Sigmoid colon (tissue), 7 donors: ENCODE data around the gene MIOX. TPM values are rescaled to one million over a fixed set of nuclear protein-coding genes. Genes with fewer than 3 reads are reported as not detected.

Source experiments
- DNase-seq: peaks from one replicate; pipeline ENCODE4 v3.0.0-alpha.2; 2019
- H3K27ac ChIP-seq, 4 donors: fragments of 200-600 bp; sonication (generic); one replicate each; pipeline ENCODE4 v1.5.1; 2016 to 2019; ENCODE audit warnings: mild to moderate bottlenecking in 1 of 4
- H3K27me3 ChIP-seq, 3 donors: fragments of 200-600 bp; sonication (generic); one replicate each; pipeline ENCODE4 v1.5.1; 2019; ENCODE audit warnings: mild to moderate bottlenecking in 1 of 3
- H3K36me3 ChIP-seq, 4 donors: fragments of 200-600 bp; sonication (generic); one replicate each; pipeline ENCODE4 v1.5.1; 2016 to 2019
- H3K4me1 ChIP-seq, 4 donors: fragments of 200-600 bp; sonication (generic); one replicate each; pipeline ENCODE4 v1.5.1; 2017 to 2019
- H3K4me3 ChIP-seq, 4 donors: fragments of 200-600 bp; sonication (generic); one replicate each; pipeline ENCODE4 v1.5.1; 2017 to 2019; ENCODE audit warnings: mild to moderate bottlenecking in 2 of 4, moderate library complexity in 1 of 4
- H3K9me3 ChIP-seq, 4 donors: fragments of 200-600 bp in 3 of 4; sonication (generic) in 3 of 4; one replicate each; pipeline versions ENCODE4 v1.5.1 to v1.6.1; 2013 to 2019
- CTCF ChIP-seq, 4 experiments: fragments of 450-650 bp in 3 of 4; fragments of 200-600 bp in 1 of 4; IDR thresholded peaks; one replicate each; pipeline ENCODE4 v1.5.1; 2016 to 2019; ENCODE audit warnings: antibody characterized with exemption in 4 of 4, mild to moderate bottlenecking in 3 of 4, moderate library complexity in 2 of 4
- EP300 ChIP-seq, 4 donors: sonication (generic); formaldehyde crosslinking; IDR thresholded peaks; one replicate each; pipeline ENCODE4 v1.6.1; 2017; ENCODE audit warnings: antibody characterized with exemption in 4 of 4
- POLR2A ChIP-seq, 2 donors: fragments of 450-650 bp; IDR thresholded peaks; one replicate each; pipeline ENCODE4 v1.6.1; 2016; ENCODE audit warnings: antibody characterized with exemption in 2 of 2, mild to moderate bottlenecking in 2 of 2, moderate library complexity in 2 of 2
- POLR2AphosphoS5 ChIP-seq, 4 donors: sonication (generic); formaldehyde crosslinking; IDR thresholded peaks; one replicate each; pipeline ENCODE4 v1.6.1; 2017; ENCODE audit warnings: antibody characterized with exemption in 4 of 4
- WGBS, 2 donors: extraction: QIAGEN DNeasy Blood & Tissue Kit; methylation state at CpG; one replicate each; pipeline ENCODE4 v1.1.7; 2013; 5-methylcytosine and 5-hydroxymethylcytosine counted together
- intact Hi-C: fragments of 100-400 bp; cut with DNase I; formaldehyde crosslinking; loops from one replicate; pipeline ENCODE4 v1.15.1; 2023
- polyA plus RNA-seq, 3 donors: library from polyadenylated mRNA; stranded (reverse); fragments of 200-250 nt; gene quantifications; one replicate each; pipeline ENCODE4 v1.2.3, GENCODE V29; 2013
- total RNA-seq, 4 donors: library from RNA; depleted of rRNA; stranded (reverse); fragments of >200 nt; gene quantifications; one replicate each; pipeline ENCODE4 v1.1.0, GENCODE V29; 2016
- donor health status: healthy with polysubstance abuse.
- donor health status: Bipolar disorder and iron deficiency.
- donor health status: healthy.

MIOX gene
- total and polyA plus RNA-seq, 7 donors, result 0.20 TPM; not detected in 6

DNA sequence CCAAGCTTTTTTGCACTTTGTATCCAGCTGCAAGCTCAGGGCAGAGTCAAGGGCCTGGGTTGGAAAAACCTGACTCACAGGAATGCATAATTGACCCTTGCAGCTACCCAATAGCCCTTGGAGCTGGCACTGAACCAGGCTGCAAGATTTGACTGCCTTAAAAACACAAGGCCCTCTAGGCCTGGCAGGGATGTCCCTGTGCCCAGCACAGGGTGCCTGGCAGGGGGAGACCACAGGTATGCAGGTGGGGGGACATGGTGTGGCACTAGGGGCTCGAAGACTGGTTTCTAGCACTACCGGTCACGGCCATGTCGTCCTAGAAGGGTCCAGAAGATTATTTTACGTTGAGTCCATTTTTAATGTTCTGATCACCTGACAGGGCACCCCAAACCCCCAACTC, 42.0 kb upstream of the MIOX start:
- Histone ChIP-seq H3K4me3 (no peak overlapping the region), H3K36me3 (peaks cover 33 to 70% (median 44%) of the 10 kb centered on the region in 4 donors), H3K4me1 (peaks cover 0 to 15% (median 6%) of the 10 kb centered on the region in 4 donors), H3K9me3 (no peaks in the 10 kb centered on the region), H3K27me3 (no peaks in the 10 kb centered on the region), H3K27ac (peak overlapping the region in 3 of 4 donors; percentile 37 to 60 (median 46))
- intact Hi-C loops, result no loop called here
- no peak for DNase-seq
- no peak for TF ChIP-seq POLR2AphosphoS5 (IDR thresholded peaks at IDR 0.05)
- no peak for TF ChIP-seq CTCF (IDR thresholded peaks at IDR 0.05)
- TF ChIP-seq POLR2A (IDR thresholded peaks at IDR 0.05), result no peak
- TF ChIP-seq EP300 (IDR thresholded peaks at IDR 0.05), result no peak
- 67 to 83% methylated on average over 5 of the region's 5 CpGs for WGBS, 2 donors

GRCh38 chr22:50445071-50445879, 41.4 kb upstream of the MIOX start:
- TF ChIP-seq CTCF (IDR thresholded peaks at IDR 0.05) (no peak), POLR2A (IDR thresholded peaks at IDR 0.05) (no peak), POLR2AphosphoS5 (IDR thresholded peaks at IDR 0.05) (no peak), EP300 (IDR thresholded peaks at IDR 0.05) (no peak)
- Histone ChIP-seq H3K4me1 (peaks cover 0 to 15% (median 6%) of the 10 kb centered on the region in 4 donors), H3K9me3 (no peaks in the 10 kb centered on the region), H3K27me3 (no peaks in the 10 kb centered on the region), H3K36me3 (peaks cover 29 to 70% (median 38%) of the 10 kb centered on the region in 4 donors), H3K27ac (peak overlapping the region in 3 of 4 donors; percentile 37 to 60 (median 46)), H3K4me3 (no peak overlapping the region)
- no peak for DNase-seq
- intact Hi-C loops, result no loop called here
- WGBS, 2 donors, result 62 to 66% methylated on average over 30 of the region's 30 CpGs

DNA sequence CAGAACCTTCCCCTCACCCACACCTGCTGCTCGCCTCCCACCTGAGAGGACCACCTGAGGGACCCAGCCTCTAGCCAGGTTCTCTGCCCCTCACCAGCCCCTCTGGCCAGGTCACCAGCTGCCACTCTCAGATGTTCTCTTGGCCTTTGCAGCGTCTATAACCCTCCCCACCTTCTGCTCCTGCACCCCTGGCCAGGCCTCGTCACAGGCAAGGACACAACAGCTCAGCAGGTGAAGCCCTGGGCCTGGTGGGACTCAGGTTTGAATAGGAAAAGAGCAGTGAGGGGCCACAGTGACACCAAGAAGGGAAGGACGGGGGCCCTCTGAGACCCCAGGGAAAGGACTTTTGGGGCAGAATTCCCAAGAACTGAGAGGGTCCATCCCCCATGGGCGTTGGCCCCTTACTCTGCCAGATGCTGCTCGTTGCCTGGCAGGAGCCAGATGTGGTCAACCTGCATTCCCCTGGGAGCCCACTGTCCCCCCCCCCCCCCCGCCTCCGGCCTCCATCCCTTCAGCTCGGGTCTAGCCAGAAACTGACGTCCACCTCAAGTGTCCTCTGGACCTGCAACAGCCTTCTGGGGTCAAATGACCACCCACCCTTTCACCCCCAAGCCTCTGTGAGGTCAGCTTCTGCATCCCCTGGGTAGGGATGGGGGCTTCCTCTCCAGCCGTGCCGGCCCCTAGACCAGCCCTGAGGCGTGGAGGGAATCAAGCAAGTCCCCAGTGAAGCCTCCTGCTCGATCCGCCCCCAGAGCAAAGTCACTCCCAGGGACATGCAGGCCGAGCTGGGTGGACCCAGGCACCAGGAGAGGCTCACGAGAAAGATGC, 40.6 kb upstream of the MIOX start:
- WGBS, 2 donors, result 78 to 81% methylated on average over 17 of the region's 17 CpGs
- Histone ChIP-seq H3K4me3 (no peak overlapping the region), H3K9me3 (no peaks in the 10 kb centered on the region), H3K27me3 (no peaks in the 10 kb centered on the region), H3K4me1 (peaks cover 0 to 15% (median 6%) of the 10 kb centered on the region in 4 donors), H3K27ac (no peak overlapping the region), H3K36me3 (peaks cover 21 to 70% (median 29%) of the 10 kb centered on the region in 4 donors)
- intact Hi-C loops, result no loop called here
- TF ChIP-seq CTCF (IDR thresholded peaks at IDR 0.05), result no peak
- no peak for TF ChIP-seq EP300 (IDR thresholded peaks at IDR 0.05)
- no peak for TF ChIP-seq POLR2AphosphoS5 (IDR thresholded peaks at IDR 0.05)
- TF ChIP-seq POLR2A (IDR thresholded peaks at IDR 0.05), result no peak
- DNase-seq, result no peak

- H3K9me3 ChIP-seq, result no peaks in the 10 kb centered on the region
- peaks cover 19 to 68% (median 24%) of the 10 kb centered on the region in 4 donors for H3K36me3 ChIP-seq
- no peak for DNase-seq
- intact Hi-C loops, result no loop called here
- 62 to 80% methylated on average over 54 of the region's 54 CpGs for WGBS, 2 donors
- TF ChIP-seq EP300 (IDR thresholded peaks at IDR 0.05) (no peak), POLR2AphosphoS5 (IDR thresholded peaks at IDR 0.05) (no peak), POLR2A (IDR thresholded peaks at IDR 0.05) (no peak), CTCF (IDR thresholded peaks at IDR 0.05) (no peak)
- H3K4me1 ChIP-seq, result peaks cover 0 to 15% (median 6%) of the 10 kb centered on the region in 4 donors
- H3K27ac ChIP-seq, result no peak overlapping the region
- no peaks in the 10 kb centered on the region for H3K27me3 ChIP-seq
- no peak overlapping the region for H3K4me3 ChIP-seq
Observed at GRCh38 chr22:50446708-50447575, 39.7 kb upstream of the MIOX start.
